Measurements from ENCODE around the gene FBN1. TPM values are rescaled to one million over a fixed set of nuclear protein-coding genes. Genes with fewer than 3 reads are reported as not detected.

Gene FBN1
- total RNA-seq, 1 donor from 2014 or later, result 22.1 TPM

GRCh38 chr15:48473667-48474066, 171.8 kb downstream of the FBN1 start:
- TF ChIP-seq CTCF (conservative IDR thresholded peaks at IDR 0.05), result no peak
- Mint-ChIP-seq H3K9me3 (no peaks in the 10 kb centered on the region), H3K27ac (ENCODE audit: unreplicated experiment) (no peak overlapping the region), H3K36me3 (ENCODE audit: low read depth) (peaks cover 20% of the 10 kb centered on the region), H3K4me3 (no peak overlapping the region), H3K27me3 (ENCODE audit: low read depth) (no peaks in the 10 kb centered on the region), H3K4me1 (no peaks in the 10 kb centered on the region)
- DNase-seq (ENCODE audit: low read depth, low spot score), result no peak

GRCh38 chr15:48472756-48473155, 172.8 kb downstream of the FBN1 start:
- no peak for DNase-seq (ENCODE audit: low read depth, low spot score)
- Mint-ChIP-seq H3K4me1 (no peaks in the 10 kb centered on the region), H3K27me3 (ENCODE audit: low read depth) (no peaks in the 10 kb centered on the region), H3K9me3 (no peaks in the 10 kb centered on the region), H3K36me3 (ENCODE audit: low read depth) (peaks cover 24% of the 10 kb centered on the region), H3K4me3 (no peak overlapping the region), H3K27ac (ENCODE audit: unreplicated experiment) (no peak overlapping the region)
- TF ChIP-seq CTCF (conservative IDR thresholded peaks at IDR 0.05), result no peak

GRCh38 chr15:48471073-48471472, 174.4 kb downstream of the FBN1 start:
- Mint-ChIP-seq H3K27ac (ENCODE audit: unreplicated experiment) (no peak overlapping the region), H3K27me3 (ENCODE audit: low read depth) (no peaks in the 10 kb centered on the region), H3K9me3 (no peaks in the 10 kb centered on the region), H3K36me3 (ENCODE audit: low read depth) (peaks cover 33% of the 10 kb centered on the region), H3K4me3 (no peak overlapping the region), H3K4me1 (no peaks in the 10 kb centered on the region)
- TF ChIP-seq CTCF (conservative IDR thresholded peaks at IDR 0.05), result no peak
- DNase-seq (ENCODE audit: low read depth, low spot score), result no peak

GRCh38 chr15:48470096-48470495, 175.4 kb downstream of the FBN1 start:
- H3K36me3 Mint-ChIP-seq (ENCODE audit: low read depth), result peaks cover 39% of the 10 kb centered on the region
- no peak overlapping the region for H3K4me3 Mint-ChIP-seq
- no peaks in the 10 kb centered on the region for H3K27me3 Mint-ChIP-seq (ENCODE audit: low read depth)
- no peak for TF ChIP-seq CTCF (conservative IDR thresholded peaks at IDR 0.05)
- DNase-seq (ENCODE audit: low read depth, low spot score), result no peak
- H3K4me1 Mint-ChIP-seq, result no peaks in the 10 kb centered on the region
- H3K9me3 Mint-ChIP-seq, result no peaks in the 10 kb centered on the region
- no peak overlapping the region for H3K27ac Mint-ChIP-seq (ENCODE audit: unreplicated experiment)

DNA sequence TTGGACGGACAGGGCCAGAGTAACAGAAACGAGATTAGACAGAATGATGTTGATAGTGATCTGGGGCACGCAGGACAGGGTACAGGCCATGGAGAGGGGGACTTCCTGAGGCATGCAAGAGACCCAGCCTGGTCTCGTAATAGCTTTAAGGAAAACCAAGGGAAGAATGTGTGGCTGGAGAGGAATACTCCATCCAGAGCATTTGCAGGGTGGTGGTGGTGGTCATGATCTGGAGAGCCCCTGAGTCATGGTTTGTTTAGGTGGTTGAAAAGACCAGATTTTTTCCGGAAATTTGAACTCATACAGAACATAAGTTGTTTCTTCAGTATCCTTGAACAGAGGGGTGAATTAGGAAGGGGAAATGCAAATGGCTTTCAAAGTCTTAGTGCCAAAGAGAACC, 175.8 kb downstream of the FBN1 start:
- H3K27ac Mint-ChIP-seq (ENCODE audit: unreplicated experiment), result no peak overlapping the region

More for the DNA sequence above, 175.8 kb downstream of the FBN1 start:
- no peak overlapping the region for H3K4me3 Mint-ChIP-seq
- H3K36me3 Mint-ChIP-seq (ENCODE audit: low read depth), result peaks cover 39% of the 10 kb centered on the region
- no peak for TF ChIP-seq CTCF (conservative IDR thresholded peaks at IDR 0.05)
- H3K9me3 Mint-ChIP-seq, result no peaks in the 10 kb centered on the region
- DNase-seq (ENCODE audit: low read depth, low spot score), result no peak
- H3K4me1 Mint-ChIP-seq, result no peaks in the 10 kb centered on the region
- no peaks in the 10 kb centered on the region for H3K27me3 Mint-ChIP-seq (ENCODE audit: low read depth)
